Keratinocyte (primary cell): ENCODE data around the gene CCNY. TPM values are rescaled to one million over a fixed set of nuclear protein-coding genes. Genes with fewer than 3 reads are reported as not detected.

Experiments
- DNase-seq: peaks from one replicate; pipeline ENCODE4 v3.0.0-alpha.2; 2011; ENCODE audit warnings: low read depth, missing footprints, low spot score
- FAIRE-seq: peaks from 2 replicates; lab custom pipeline; 2011; peaks lifted over from hg19 to GRCh38; lab: Jason Lieb, UNC
- H2AFZ ChIP-seq: 2 replicates; pipeline ENCODE4 v1.6.0; 2012; ENCODE audit warnings: low read length, control low read depth, inconsistent platforms; ENCODE audit not compliant: control insufficient read depth
- H3K27ac ChIP-seq: 2 replicates; pipeline ENCODE4 v1.5.1; 2011; ENCODE audit warnings: low read length; ENCODE audit not compliant: control insufficient read depth, insufficient read depth
- H3K27me3 ChIP-seq: 3 replicates; pipeline ENCODE4 v1.6.0; 2011; ENCODE audit warnings: low read length; ENCODE audit not compliant: control insufficient read depth, insufficient read depth; ENCODE audit errors: extremely low read depth
- H3K36me3 ChIP-seq, 2 experiments: 2 replicates in 1 of 2; 3 replicates in 1 of 2; pipeline ENCODE4 v1.5.1; 2011; ENCODE audit warnings: low read length in 2 of 2, mild to moderate bottlenecking in 1 of 2; ENCODE audit not compliant: control insufficient read depth in 2 of 2, insufficient read depth in 2 of 2; ENCODE audit errors: extremely low read depth in 1 of 2
- H3K4me1 ChIP-seq: 3 replicates; pipeline ENCODE4 v1.5.1; 2011; ENCODE audit warnings: low read length; ENCODE audit not compliant: control insufficient read depth, insufficient read depth; ENCODE audit errors: extremely low read depth
- H3K4me2 ChIP-seq: 3 replicates; pipeline ENCODE4 v1.6.0; 2011; ENCODE audit warnings: low read depth, low read length; ENCODE audit not compliant: control insufficient read depth, insufficient read depth; ENCODE audit errors: extremely low read depth
- H3K4me3 ChIP-seq, 3 experiments: fragments of 200-600 bp in 1 of 3; sonication (generic) in 1 of 3; 2 replicates in 2 of 3; 3 replicates in 1 of 3; pipeline ENCODE4 v1.5.1; 2011 to 2016; ENCODE audit warnings: low read length in 3 of 3, mild to moderate bottlenecking in 3 of 3, control low read depth in 2 of 3, inconsistent platforms in 1 of 3, low read depth in 1 of 3, mixed read lengths in 1 of 3, mixed run types in 1 of 3, moderate library complexity in 1 of 3; ENCODE audit not compliant: control insufficient read depth in 2 of 3, insufficient read depth in 2 of 3; ENCODE audit errors: extremely low read depth in 1 of 3
- H3K79me2 ChIP-seq: 2 replicates; pipeline ENCODE4 v1.6.0; 2012; ENCODE audit warnings: low read length; ENCODE audit not compliant: control insufficient read depth, insufficient read depth
- H3K9ac ChIP-seq: 3 replicates; pipeline ENCODE4 v1.6.0; 2011; ENCODE audit warnings: low read length; ENCODE audit not compliant: control insufficient read depth, insufficient read depth; ENCODE audit errors: extremely low read depth
- H3K9me1 ChIP-seq: 3 replicates; pipeline ENCODE4 v1.6.0; 2011; ENCODE audit warnings: low read length; ENCODE audit not compliant: control insufficient read depth, insufficient read depth; ENCODE audit errors: extremely low read depth
- H3K9me3 ChIP-seq: 2 replicates; pipeline ENCODE4 v1.5.1; 2012; ENCODE audit warnings: low read depth, low read length; ENCODE audit not compliant: control insufficient read depth
- H4K20me1 ChIP-seq: 3 replicates; pipeline ENCODE4 v1.6.0; 2011; ENCODE audit warnings: low read length; ENCODE audit not compliant: control insufficient read depth, insufficient read depth; ENCODE audit errors: extremely low read depth
- CTCF ChIP-seq, 3 experiments: IDR thresholded peaks in 1 of 3; conservative IDR thresholded peaks in 1 of 3; optimal IDR thresholded peaks in 1 of 3; 2 replicates in 2 of 3; 3 replicates in 1 of 3; pipeline versions ENCODE3 to v1.5.1; 2011; ENCODE audit warnings: low read length in 3 of 3, mild to moderate bottlenecking in 3 of 3, moderate library complexity in 2 of 3, control low read depth in 1 of 3, inconsistent platforms in 1 of 3; ENCODE audit not compliant: insufficient read depth in 2 of 3; ENCODE audit errors: extremely low read depth in 1 of 3
- EZH2 ChIP-seq: IDR thresholded peaks from one replicate; pipeline ENCODE4 v1.6.1; 2012; ENCODE audit warnings: inconsistent platforms, mild to moderate bottlenecking, low read length, moderate library complexity
- dilution Hi-C: fragments of 300-500 bp; cut with MboI; formaldehyde crosslinking; loops from one replicate; pipeline ENCODE4 v1.7.0; 2020; ENCODE audit warnings: low sequenced_read_pairs; ENCODE audit not compliant: extremely low pct_ligation_motif_present
- polyA plus RNA-seq, 5 experiments: library from polyadenylated mRNA; depleted of rRNA in 3 of 5; stranded (reverse) in 3 of 5; stranded (forward) in 1 of 5; unstranded in 1 of 5; fragments of >200 nt; gene quantifications; 1 replicate in 1 of 5; 2 replicates in 3 of 5; 3 replicates in 1 of 5; pipeline versions ENCODE4 v1.2.1 to v1.2.3, GENCODE V29; 2011 to 2012; ENCODE audit warnings: missing spikeins in 2 of 5, low read depth in 1 of 5, low replicate concordance in 1 of 5

The CCNY gene
- polyA plus RNA-seq, 1 donor (not counting 4 experiments of a cell fraction or from before 2014, with no cell fraction given), result 58.9 TPM

GRCh38 chr10:35481413-35481812 is 145.1 kb downstream of the CCNY start:
- Histone ChIP-seq H4K20me1 (peaks cover 3% of the 10 kb centered on the region), H3K79me2 (peaks cover 14% of the 10 kb centered on the region), H3K36me3 (peaks cover 0 to 2% of the 10 kb centered on the region in 2 experiments), H3K4me3 (no peak overlapping the region), H3K9me3 (no peaks in the 10 kb centered on the region), H3K9me1 (no peaks in the 10 kb centered on the region), H2AFZ (no peak overlapping the region), H3K4me2 (no peak overlapping the region), H3K4me1 (no peaks in the 10 kb centered on the region), H3K9ac (no peak overlapping the region), H3K27ac (no peak overlapping the region), H3K27me3 (no peaks in the 10 kb centered on the region)
- TF ChIP-seq CTCF (optimal IDR thresholded peaks at IDR 0.05 in 1 of 3, IDR thresholded peaks at IDR 0.05 in 1 of 3, conservative IDR thresholded peaks at IDR 0.05 in 1 of 3; ENCODE audit: extremely low read depth in 1 of 3, insufficient read depth in 2 of 3, low read length in 3 of 3) (no peak), EZH2 (no peak)
- dilution Hi-C loops, result no loop called here
- DNase-seq (no peak), FAIRE-seq (no peak)

- Histone ChIP-seq H3K27me3 (no peaks in the 10 kb centered on the region), H3K9me1 (no peaks in the 10 kb centered on the region), H4K20me1 (peaks cover 3% of the 10 kb centered on the region), H3K27ac (no peak overlapping the region), H3K36me3 (peaks cover 0 to 5% of the 10 kb centered on the region in 2 experiments), H3K4me2 (no peak overlapping the region), H3K4me3 (no peak overlapping the region), H2AFZ (no peak overlapping the region), H3K4me1 (no peaks in the 10 kb centered on the region), H3K9ac (no peak overlapping the region), H3K9me3 (no peaks in the 10 kb centered on the region), H3K79me2 (peaks cover 12% of the 10 kb centered on the region)
- DNase-seq (no peak), FAIRE-seq (no peak)
- dilution Hi-C loops, result no loop called here
- TF ChIP-seq CTCF (optimal IDR thresholded peaks at IDR 0.05 in 1 of 3, IDR thresholded peaks at IDR 0.05 in 1 of 3, conservative IDR thresholded peaks at IDR 0.05 in 1 of 3; ENCODE audit: extremely low read depth in 1 of 3, insufficient read depth in 2 of 3, low read length in 3 of 3) (no peak), EZH2 (no peak)
These were observed 150.1 kb downstream of the CCNY start for GRCh38 chr10:35486297-35486990.
